Smooth muscle cell (in vitro differentiated cells): ENCODE measurements around the gene ITGB3. TPM values are rescaled to one million over a fixed set of nuclear protein-coding genes. Genes with fewer than 3 reads are reported as not detected.

Source experiments
- DNase-seq: peaks from one replicate; lab custom pipeline; 2025; ENCODE audit not compliant: unreplicated experiment; lab: John Stamatoyannopoulos, UW
- H2AFZ ChIP-seq: fragments of 200-600 bp; sonication (generic); 2 replicates; pipeline ENCODE4 v1.6.0; 2016; ENCODE audit warnings: antibody characterized with exemption, low read depth, mild to moderate bottlenecking
- H3F3A ChIP-seq: fragments of 200-600 bp; sonication (generic); 2 replicates; pipeline ENCODE4 v1.6.0; 2017; ENCODE audit warnings: antibody characterized with exemption, low read depth
- H3K27ac ChIP-seq: fragments of 200-600 bp; sonication (generic); 2 replicates; pipeline ENCODE4 v1.5.1; 2016; ENCODE audit warnings: low read depth, mild to moderate bottlenecking
- H3K27me3 ChIP-seq: fragments of 200-600 bp; sonication (generic); 2 replicates; pipeline ENCODE4 v1.6.1; 2016; ENCODE audit warnings: low read depth, mild to moderate bottlenecking
- H3K36me3 ChIP-seq: fragments of 200-600 bp; sonication (generic); 2 replicates; pipeline ENCODE4 v1.5.1; 2016; ENCODE audit warnings: low read depth
- H3K4me1 ChIP-seq: fragments of 200-600 bp; sonication (generic); 2 replicates; pipeline ENCODE4 v1.5.1; 2016; ENCODE audit warnings: low read depth
- H3K4me2 ChIP-seq: fragments of 200-600 bp; sonication (generic); 2 replicates; pipeline ENCODE4 v1.6.0; 2016; ENCODE audit warnings: mild to moderate bottlenecking
- H3K4me3 ChIP-seq: fragments of 200-600 bp; sonication (generic); 2 replicates; pipeline ENCODE4 v1.5.1; 2016; ENCODE audit warnings: mild to moderate bottlenecking
- H3K79me2 ChIP-seq: fragments of 200-600 bp; sonication (generic); 2 replicates; pipeline ENCODE4 v1.6.0; 2016; ENCODE audit warnings: low read depth, mild to moderate bottlenecking
- H3K9ac ChIP-seq: fragments of 200-600 bp; sonication (generic); 2 replicates; pipeline ENCODE4 v1.6.0; 2016; ENCODE audit warnings: low read depth
- H3K9me3 ChIP-seq: fragments of 200-600 bp; sonication (generic); replicated peaks from 2 replicates; pipeline ENCODE4 v1.5.1; 2016; ENCODE audit warnings: low read depth
- H4K20me1 ChIP-seq: fragments of 200-600 bp; sonication (generic); 2 replicates; pipeline ENCODE4 v1.6.0; 2016; ENCODE audit warnings: low read depth
- CTCF ChIP-seq: fragments of 200-600 bp; sonication (generic); IDR thresholded peaks from 2 replicates; pipeline ENCODE4 v1.5.1; 2017; ENCODE audit warnings: borderline replicate concordance, mild to moderate bottlenecking, antibody characterized with exemption; ENCODE audit not compliant: insufficient read depth, poor library complexity, severe bottlenecking
- WGBS: methylation state at CpG from one replicate; pipeline ENCODE4 v1.1.7; 2016; ENCODE audit warnings: low lambda C conversion rate; 5-methylcytosine and 5-hydroxymethylcytosine counted together
- polyA plus RNA-seq: library from polyadenylated mRNA; unstranded; fragments of >200 nt; fragmentation: Nextera tagmentation; extraction: Ambion mirVana; gene quantifications from 2 replicates; pipeline ENCODE4 v1.2.1, GENCODE V29; 2016
- total RNA-seq: library from RNA; depleted of rRNA; stranded (reverse); fragments of >200 nt; gene quantifications from 2 replicates; pipeline ENCODE4 v1.2.3, GENCODE V29; 2014

ITGB3 gene
- total and polyA plus RNA-seq, 2 experiments from 2014 or later = 3.9 to 7.9 TPM

DNA sequence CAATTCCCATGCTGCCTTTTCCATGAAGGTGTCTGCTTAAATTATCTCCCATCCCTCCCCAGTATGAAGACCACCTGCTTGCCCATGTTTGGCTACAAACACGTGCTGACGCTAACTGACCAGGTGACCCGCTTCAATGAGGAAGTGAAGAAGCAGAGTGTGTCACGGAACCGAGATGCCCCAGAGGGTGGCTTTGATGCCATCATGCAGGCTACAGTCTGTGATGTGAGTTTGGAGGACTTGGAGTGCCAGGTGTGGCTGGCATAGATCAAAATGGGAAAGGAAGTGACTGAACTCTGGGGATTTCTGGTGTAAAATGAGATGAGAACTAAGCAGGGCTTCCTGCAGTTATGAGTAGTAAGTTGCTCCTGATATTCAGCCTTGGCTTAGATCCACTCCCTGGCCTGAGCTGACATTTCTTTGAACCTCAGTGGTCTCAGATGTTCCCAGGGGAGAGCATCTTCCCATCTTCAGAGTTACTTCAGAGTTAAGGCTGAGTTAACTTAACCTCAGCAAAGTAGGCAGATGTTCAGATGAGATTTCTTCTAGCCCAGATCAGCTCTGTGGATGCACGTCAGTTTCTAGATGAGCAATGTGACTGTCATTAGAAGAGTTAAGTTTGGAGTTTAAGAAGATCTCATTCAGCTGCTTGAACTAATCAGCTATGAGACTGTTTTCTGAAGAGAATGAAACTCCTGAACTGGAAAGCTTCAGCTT, 32.7 kb downstream of the ITGB3 start:
- H3K9ac ChIP-seq = no peak overlapping the region

GRCh38 chr17:47287068-47287467, 33.4 kb downstream of the ITGB3 start:
- Histone ChIP-seq H3K36me3 (no peaks in the 10 kb centered on the region), H2AFZ (no peak overlapping the region), H3K9ac (no peak overlapping the region), H3K4me1 (no peaks in the 10 kb centered on the region), H3K27me3 (no peaks in the 10 kb centered on the region), H3K4me3 (no peak overlapping the region), H3K79me2 (no peaks in the 10 kb centered on the region), H3K9me3 (no peaks in the 10 kb centered on the region), H3K4me2 (no peak overlapping the region), H3K27ac (no peak overlapping the region), H3F3A (no peaks in the 10 kb centered on the region), H4K20me1 (no peaks in the 10 kb centered on the region)
- DNase-seq = no peak
- 100% methylated on average over 4 of the region's 4 CpGs for WGBS
- TF ChIP-seq CTCF = no peak

More for the DNA sequence above, 32.7 kb downstream of the ITGB3 start:
- H2AFZ ChIP-seq = no peak overlapping the region
- H3K27ac ChIP-seq = no peak overlapping the region
- WGBS = 91% methylated on average over 6 of the region's 6 CpGs
- no peaks in the 10 kb centered on the region for H4K20me1 ChIP-seq
- H3K4me1 ChIP-seq = no peaks in the 10 kb centered on the region
- no peak for TF ChIP-seq CTCF
- no peaks in the 10 kb centered on the region for H3K36me3 ChIP-seq
- no peaks in the 10 kb centered on the region for H3K9me3 ChIP-seq
- no peak overlapping the region for H3K4me3 ChIP-seq
- no peak overlapping the region for H3K4me2 ChIP-seq
- H3F3A ChIP-seq = no peaks in the 10 kb centered on the region
- DNase-seq = no peak
- no peaks in the 10 kb centered on the region for H3K27me3 ChIP-seq
- H3K79me2 ChIP-seq = no peaks in the 10 kb centered on the region

DNA sequence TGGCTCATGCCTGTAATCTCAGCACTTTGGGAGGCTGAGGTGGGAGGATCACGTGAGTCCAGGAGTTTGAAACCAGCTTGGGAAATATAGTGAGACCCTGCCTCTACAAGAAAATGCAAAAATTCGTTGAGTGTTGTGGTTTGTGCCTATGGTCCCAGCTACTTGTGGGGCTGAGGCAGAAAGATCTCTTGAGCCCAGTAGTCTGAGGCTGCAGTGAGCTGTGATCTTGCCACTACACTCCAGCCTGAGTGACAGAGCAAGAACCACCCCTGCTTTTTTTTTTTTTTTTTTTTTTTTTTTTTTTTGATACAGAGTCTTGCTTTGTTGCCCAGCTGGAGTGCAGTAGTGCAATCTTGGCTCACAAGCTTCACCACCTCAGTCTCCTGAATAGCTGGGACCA, 34.0 kb downstream of the ITGB3 start:
- no peak for DNase-seq
- Histone ChIP-seq H3K27ac (no peak overlapping the region), H3K4me2 (no peak overlapping the region), H3F3A (no peaks in the 10 kb centered on the region), H3K36me3 (no peaks in the 10 kb centered on the region), H3K27me3 (no peaks in the 10 kb centered on the region), H3K4me3 (no peak overlapping the region), H3K4me1 (no peaks in the 10 kb centered on the region), H4K20me1 (no peaks in the 10 kb centered on the region), H3K79me2 (no peaks in the 10 kb centered on the region), H3K9ac (no peak overlapping the region), H3K9me3 (no peaks in the 10 kb centered on the region), H2AFZ (no peak overlapping the region)
- 86% methylated on average over 2 of the region's 2 CpGs for WGBS
- TF ChIP-seq CTCF = no peak

GRCh38 chr17:47288531-47289116, 35.0 kb downstream of the ITGB3 start:
- Histone ChIP-seq H3K4me2 (no peak overlapping the region), H3K36me3 (no peaks in the 10 kb centered on the region), H3K27ac (no peak overlapping the region), H3K4me1 (no peaks in the 10 kb centered on the region), H3K4me3 (no peak overlapping the region), H2AFZ (no peak overlapping the region), H3K9me3 (no peaks in the 10 kb centered on the region), H3K27me3 (no peaks in the 10 kb centered on the region), H3F3A (no peaks in the 10 kb centered on the region), H3K9ac (no peak overlapping the region), H3K79me2 (no peaks in the 10 kb centered on the region), H4K20me1 (no peaks in the 10 kb centered on the region)
- TF ChIP-seq CTCF = no peak
- WGBS = 85% methylated on average over 6 of the region's 6 CpGs
- no peak for DNase-seq
